HG02885 (cell line): ENCODE results near the gene LOXHD1.

Source experiments
- ATAC-seq: cut with Tn5 transposase; IDR thresholded peaks from one replicate; pipeline ENCODE4 v1.9.1; 2021; ENCODE audit warnings: mild to moderate bottlenecking; ENCODE audit not compliant: unreplicated experiment, poor library complexity

The LOXHD1 gene

GRCh38 chr18:46588971-46589660, 67.9 kb downstream of the LOXHD1 start:
- ATAC-seq, result no peak

GRCh38 chr18:46587600-46587999, 69.4 kb downstream of the LOXHD1 start:
- ATAC-seq, result no peak

- ATAC-seq, result no peak
Observed at GRCh38 chr18:46583711-46584110, 73.3 kb downstream of the LOXHD1 start.

GRCh38 chr18:46581648-46582047, 75.4 kb downstream of the LOXHD1 start:
- no peak for ATAC-seq

- ATAC-seq, result no peak
Observed at GRCh38 chr18:46578987-46579386, 78.0 kb downstream of the LOXHD1 start.

- ATAC-seq, result no peak
Observed at GRCh38 chr18:46577546-46577945, 79.5 kb downstream of the LOXHD1 start.

GRCh38 chr18:46575851-46576250, 81.2 kb downstream of the LOXHD1 start:
- ATAC-seq, result no peak

GRCh38 chr18:46574743-46575115, 82.3 kb downstream of the LOXHD1 start:
- ATAC-seq, result no peak

- peak; percentile 77 for ATAC-seq
Observed at GRCh38 chr18:46574000-46574742, 82.8 kb downstream of the LOXHD1 start.

GRCh38 chr18:46573156-46573555, 83.9 kb downstream of the LOXHD1 start:
- no peak for ATAC-seq

GRCh38 chr18:46571756-46572155, 85.3 kb downstream of the LOXHD1 start:
- no peak for ATAC-seq

- no peak for ATAC-seq
Observed at GRCh38 chr18:46570666-46571065, 86.4 kb downstream of the LOXHD1 start.

GRCh38 chr18:46570134-46570533, 86.9 kb downstream of the LOXHD1 start:
- no peak for ATAC-seq

GRCh38 chr18:46569211-46569610, 87.8 kb downstream of the LOXHD1 start:
- ATAC-seq, result no peak

GRCh38 chr18:46567196-46567595, 89.8 kb downstream of the LOXHD1 start:
- no peak for ATAC-seq

GRCh38 chr18:46566111-46566510, 90.9 kb downstream of the LOXHD1 start:
- ATAC-seq, result no peak

- no peak for ATAC-seq
Observed at GRCh38 chr18:46565256-46565655, 91.8 kb downstream of the LOXHD1 start.

- no peak for ATAC-seq
Observed at GRCh38 chr18:46563317-46563716, 93.7 kb downstream of the LOXHD1 start.

GRCh38 chr18:46562674-46563192, 94.3 kb downstream of the LOXHD1 start:
- no peak for ATAC-seq

GRCh38 chr18:46560671-46561045, 96.4 kb downstream of the LOXHD1 start:
- ATAC-seq, result no peak

- ATAC-seq, result no peak
Observed at GRCh38 chr18:46559946-46560670, 96.9 kb downstream of the LOXHD1 start.
